Stimulated activated CD4-positive, alpha-beta T cell treated with anti-CD3 and anti-CD28 coated beads, Interleukin-15, amount 100 ng/mL, for 1 hour (primary cell): Measurements from ENCODE around the gene SMIM9.
"Not testable (repeated sequence)": the region's sequence is repeated elsewhere in the genome, so short reads cannot be mapped to it uniquely, and the experiment has no call there.

Experiments used
- DNase-seq, 2 donors: peaks; one replicate each; pipeline ENCODE4 v3.0.0-alpha.2; 2020; ENCODE audit warnings: low read depth in 1 of 2, low spot score in 1 of 2

The SMIM9 gene

DNA sequence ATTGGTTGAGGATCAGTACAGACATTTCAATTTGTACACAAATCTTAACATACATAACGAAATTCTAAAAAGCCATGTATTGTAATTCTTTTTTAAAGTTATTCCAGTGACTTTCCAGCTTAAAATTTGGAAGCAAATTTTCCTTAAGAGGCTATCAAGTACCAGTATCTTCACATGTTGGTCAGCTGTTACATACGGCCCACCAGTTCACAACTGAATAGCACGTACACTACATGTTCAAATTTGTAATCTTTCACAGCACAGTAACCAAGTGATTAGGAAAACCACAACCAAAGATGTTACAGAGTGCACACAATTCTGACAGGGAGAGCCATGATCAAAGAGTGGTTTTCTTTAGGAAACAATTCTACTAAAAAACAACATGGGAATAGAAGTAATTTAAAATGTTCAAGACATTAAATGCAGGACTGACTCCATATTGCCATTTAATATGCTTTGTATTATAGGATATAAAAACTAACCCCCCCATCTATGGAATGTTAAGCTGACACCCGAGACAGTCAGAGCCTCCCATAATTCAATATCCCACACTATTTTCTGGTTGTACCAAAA lies 18.1 kb downstream of the SMIM9 start:
- not testable (repeated sequence) for DNase-seq

DNA sequence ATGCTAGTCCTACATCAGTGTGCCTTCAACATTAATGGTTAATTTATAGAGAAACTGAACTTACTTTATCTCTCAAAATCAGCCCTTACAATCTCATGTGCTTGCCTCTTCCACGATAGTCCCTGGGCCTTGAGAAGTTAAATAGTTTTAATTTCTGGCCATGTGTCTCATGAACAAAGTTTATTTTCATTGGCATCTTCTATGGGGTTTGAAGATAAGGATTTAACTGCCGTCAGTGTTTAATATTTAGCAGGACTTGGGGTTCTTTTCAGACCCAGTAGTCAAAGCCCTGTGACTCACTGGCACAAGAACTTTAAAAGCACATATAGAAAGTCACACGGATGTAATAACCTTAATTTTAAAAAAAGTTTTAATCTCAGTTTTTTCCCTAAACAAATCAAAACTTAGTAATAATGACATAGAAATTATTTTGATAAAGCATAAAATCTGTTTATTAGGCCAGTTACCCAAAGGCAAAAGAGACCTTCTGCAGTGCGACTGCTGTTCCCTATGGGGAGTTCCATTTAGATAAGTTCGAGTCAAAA lies 19.1 kb downstream of the SMIM9 start:
- no peak for DNase-seq

DNA sequence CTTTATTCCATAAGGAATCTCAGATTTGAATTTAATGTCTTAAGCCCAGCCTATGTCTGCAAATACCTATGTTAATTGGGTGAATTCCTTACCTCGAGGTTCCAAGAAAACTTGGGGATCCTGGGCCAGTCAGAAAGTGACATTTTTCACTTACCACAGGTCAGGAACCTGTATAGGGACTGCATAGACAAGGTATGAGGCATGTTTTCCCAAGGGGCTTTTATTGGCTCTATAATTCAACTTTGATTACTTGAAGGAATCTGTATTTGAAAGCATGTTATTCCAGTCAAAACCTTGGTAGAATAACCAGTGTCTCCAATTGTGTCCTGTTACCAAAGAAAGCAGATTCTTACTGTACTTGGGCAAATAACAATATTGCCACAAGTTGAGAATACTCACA lies 20.7 kb downstream of the SMIM9 start:
- no peak for DNase-seq

- no peak for DNase-seq
These were observed 21.9 kb downstream of the SMIM9 start for GRCh38 chrX:154812341-154813101.

DNA sequence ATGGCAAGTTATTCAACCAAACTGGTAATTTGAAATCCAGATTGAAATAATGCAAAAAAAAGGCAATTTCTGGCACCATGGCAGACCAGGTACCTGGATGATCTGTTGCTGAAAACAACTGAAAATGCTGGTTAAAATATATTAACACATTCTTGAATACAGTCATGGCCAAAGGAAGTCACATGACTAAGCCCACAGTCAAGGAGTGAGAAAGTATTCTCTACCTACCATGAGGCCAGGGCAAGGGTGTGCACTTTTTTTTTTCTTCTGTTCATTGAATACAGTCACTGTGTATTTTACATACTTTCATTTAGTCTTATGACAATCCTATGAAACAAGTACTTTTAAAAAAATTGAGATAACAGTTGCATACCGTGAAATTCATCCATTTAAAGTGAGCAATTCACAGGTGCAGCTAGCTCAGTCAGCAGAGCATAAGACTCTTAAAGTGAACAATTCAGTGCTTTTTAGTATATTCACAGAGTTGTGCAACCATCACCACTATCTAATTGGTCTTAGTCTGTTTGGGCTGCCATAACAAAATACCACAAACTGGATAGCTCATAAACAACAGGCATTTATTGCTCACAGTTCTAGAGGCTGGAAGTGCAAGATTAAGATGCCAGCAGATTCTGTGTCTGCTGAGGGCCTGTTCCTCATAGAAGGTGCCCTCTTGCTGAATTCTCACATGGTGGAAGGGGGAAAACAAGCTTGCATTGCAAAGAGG lies 24.4 kb downstream of the SMIM9 start:
- no peak for DNase-seq

DNA sequence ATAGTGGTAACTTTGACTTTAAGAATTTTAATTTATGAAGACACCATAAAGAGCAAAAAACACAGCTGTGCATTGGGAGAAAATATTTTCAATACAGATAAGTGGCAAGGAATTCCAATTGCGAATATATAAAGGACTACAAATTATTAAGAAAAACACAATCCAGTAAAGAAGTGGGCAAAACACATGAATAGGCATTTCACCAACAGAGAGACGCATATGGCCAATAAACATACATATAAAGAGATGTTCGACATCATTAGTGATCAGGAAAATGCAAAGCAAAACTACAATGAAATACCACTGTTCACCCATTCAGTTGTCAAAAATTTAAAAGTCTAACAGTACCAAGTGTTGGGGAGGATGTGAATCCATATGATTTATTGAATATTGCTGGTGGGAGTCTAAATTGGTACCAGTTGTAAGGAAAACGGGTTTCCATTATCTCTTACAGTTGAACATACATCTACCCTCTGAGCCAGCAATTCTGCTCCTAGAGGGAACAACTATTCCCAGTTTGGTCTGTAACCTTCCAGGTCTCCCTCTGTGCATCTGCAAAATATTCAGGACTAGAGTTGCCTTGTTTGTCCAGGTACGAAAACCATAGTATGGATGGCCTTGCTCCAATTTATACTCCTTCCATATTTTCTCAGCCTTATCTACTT lies 27.5 kb downstream of the SMIM9 start:
- no peak for DNase-seq

- no peak for DNase-seq
These were observed 28.8 kb downstream of the SMIM9 start for GRCh38 chrX:154805696-154806091.

GRCh38 chrX:154804957-154805695 lies 29.3 kb downstream of the SMIM9 start, which contains the start of gene MPP1:
TSS of gene MPP1 (minus strand) at chrX:154805485. CDS start at chrX:154805373, 112 bp downstream.
- DNase-seq, result peak; percentile 47 to 61

DNA sequence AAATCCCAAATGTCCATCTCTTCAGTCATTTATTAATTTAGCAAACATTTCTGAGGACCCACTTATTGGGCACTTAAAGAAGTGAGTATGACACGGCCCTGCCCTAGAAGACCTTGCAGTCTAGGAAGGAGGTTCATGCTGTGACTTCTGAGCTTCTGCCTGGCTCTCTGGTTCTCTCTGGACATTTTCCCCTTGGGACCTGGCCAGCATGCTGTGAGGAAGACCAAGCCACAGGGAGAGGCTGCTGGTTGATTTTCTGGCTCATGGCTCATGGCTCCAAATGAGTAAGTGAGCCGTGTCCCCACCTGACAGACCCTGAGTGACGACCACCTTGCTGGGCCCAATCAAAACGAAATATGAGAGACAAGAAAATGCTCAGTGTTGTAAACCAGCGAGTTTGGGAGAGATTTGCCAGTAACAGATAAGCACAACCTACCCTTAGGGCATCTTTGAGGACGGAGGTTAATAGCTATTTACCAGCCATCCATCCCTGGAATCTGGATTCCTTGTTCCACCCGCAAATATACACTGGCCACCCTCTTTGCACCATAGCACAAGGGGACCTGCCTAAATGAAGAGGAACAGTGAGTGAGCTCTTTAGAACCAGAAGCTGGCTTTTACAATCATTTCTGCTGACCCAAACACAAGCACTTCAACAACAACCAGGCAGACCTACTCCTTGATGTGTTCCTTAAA lies 30.1 kb downstream of the SMIM9 start:
- no peak for DNase-seq

DNA sequence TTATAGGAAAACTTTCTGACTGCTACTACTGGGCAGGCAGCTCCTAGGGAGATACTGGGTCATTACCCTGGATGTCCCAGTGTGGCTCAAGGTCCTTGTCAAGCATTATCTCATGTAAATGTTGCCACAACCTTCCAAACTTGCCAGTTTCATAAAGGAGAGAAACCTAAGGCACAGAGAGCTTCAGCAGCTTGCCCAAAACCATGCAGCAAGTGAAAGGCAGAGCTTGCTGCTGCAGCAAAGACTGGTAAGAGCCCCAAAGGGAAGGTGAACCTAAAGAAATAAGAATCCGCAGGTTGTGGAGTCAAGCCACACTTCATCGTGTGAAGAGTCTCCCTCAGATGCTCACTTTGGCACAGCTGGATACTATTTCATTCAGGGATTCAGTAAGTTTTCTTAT lies 31.5 kb downstream of the SMIM9 start:
- no peak for DNase-seq

- no peak for DNase-seq
These were observed 33.8 kb downstream of the SMIM9 start for GRCh38 chrX:154800478-154801210.

- DNase-seq, result no peak
These were observed 34.7 kb downstream of the SMIM9 start for GRCh38 chrX:154799556-154800348.

- no peak for DNase-seq
These were observed 37.5 kb downstream of the SMIM9 start for GRCh38 chrX:154797006-154797405.

DNA sequence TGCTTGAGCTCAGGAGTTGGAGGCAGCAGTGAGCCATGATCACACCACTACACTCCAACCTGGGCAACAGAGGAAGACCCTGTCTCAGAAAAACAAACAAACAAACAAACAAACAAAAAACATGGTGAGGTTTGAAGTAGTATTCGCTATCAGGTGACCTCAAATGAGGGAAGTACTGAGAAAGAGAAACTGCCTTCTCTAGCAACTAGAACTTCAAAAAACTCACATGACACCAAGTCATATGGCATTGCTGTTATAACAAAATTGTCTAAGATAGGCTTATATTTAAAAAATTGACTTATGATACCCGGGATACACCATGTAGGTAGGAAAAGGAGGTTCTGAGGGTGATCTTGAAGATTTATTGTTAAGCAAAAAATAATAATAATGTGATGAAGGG lies 39.4 kb downstream of the SMIM9 start:
- DNase-seq, result no peak

DNA sequence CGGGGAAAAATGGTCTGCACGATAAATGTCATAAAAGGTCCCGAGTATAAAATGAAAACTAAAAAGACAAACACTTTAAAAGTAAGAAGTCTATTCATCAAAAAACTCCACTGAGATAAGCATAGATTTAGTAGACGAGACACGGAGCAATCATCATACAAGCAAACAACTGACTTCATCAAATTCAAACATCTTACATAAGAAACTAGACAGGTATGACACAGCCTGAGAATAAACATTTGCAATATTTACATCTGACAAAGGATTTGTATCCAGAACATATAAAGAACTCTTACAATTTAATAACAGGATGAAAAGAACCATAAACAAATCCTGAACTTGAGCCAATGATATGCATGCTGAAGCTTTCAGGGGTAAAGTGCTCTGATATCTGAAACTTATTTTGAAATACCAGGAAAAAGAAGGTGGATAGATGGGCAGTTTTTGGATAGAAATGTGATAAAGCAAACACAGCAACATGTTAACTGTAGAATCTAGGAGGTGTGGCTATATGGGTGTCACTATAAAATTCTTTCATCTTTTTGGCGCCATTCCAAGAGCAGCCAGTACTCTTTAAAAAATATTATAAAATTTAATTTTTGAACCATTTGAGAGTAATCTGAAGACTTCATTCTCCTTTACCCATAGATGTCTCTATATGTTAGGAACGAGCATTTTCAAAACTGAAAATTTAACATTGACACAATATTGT lies 41.2 kb downstream of the SMIM9 start:
- no peak for DNase-seq

- DNase-seq, result no peak
These were observed 42.5 kb downstream of the SMIM9 start for GRCh38 chrX:154791939-154792338.

- no peak for DNase-seq
These were observed 43.0 kb downstream of the SMIM9 start for GRCh38 chrX:154791467-154791866.

DNA sequence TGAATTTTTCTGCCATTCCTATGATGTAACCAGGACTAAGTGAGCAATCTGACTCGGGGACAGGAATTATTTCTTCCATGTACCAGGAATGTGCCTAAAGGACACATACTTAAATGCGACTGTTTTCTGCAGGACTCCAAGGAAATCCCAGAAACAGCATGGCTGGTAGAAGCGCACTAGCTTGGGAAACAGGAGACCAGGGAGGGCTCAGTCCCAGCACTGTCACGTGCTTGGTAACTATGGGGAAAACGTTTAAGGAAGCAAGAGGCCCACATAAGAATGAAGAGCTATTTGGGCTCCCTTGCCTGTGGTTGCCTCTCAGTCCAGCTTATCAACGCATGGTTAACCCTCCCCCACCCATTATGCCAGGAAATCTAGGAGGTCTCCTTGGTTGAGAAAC lies 48.7 kb downstream of the SMIM9 start:
- no peak for DNase-seq
